Urothelium cell line (cell line): ENCODE data around the gene OR10H5.
"Not testable (repeated sequence)": the region's sequence is repeated elsewhere in the genome, so short reads cannot be mapped to it uniquely, and the experiment has no call there.

Experiments
- DNase-seq: peaks from one replicate; pipeline ENCODE4 v3.0.0; 2011; ENCODE audit warnings: low spot score, mixed read lengths
- FAIRE-seq: peaks from 2 replicates; lab custom pipeline; 2011; peaks lifted over from hg19 to GRCh38; lab: Jason Lieb, UNC

OR10H5 gene

DNA sequence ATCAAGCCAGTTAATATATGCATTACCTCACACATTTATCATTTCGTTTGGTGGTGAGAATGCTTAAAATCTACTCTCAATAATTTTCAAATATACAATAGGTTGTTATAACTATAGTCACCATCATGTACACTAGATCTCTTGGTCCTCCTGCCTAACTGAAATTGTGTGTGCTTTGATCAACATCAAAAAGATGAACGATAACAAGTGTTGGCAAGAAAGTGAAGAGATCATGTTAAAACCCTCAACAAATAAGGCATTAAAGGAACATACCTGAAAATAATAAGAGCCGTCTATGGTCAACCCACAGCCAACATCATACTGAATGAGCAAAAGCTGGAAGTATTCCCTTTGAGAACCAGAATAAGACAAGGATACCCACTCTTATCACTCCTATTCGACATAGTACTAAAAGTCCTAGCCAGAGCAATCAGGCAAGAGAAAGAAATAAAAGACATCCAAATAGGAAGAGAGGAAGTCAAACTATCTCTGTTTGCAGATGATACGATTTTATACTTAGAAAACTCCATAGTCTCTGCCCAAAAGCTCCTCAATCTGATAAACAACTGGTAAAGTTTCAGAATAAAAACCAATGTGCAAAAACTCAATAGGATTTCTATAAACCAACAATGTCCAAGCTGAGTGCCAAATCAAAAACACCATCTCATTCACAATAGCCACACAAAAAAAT is 55.9 kb downstream of the OR10H5 start:
- no peak for DNase-seq
- FAIRE-seq, result no peak

DNA sequence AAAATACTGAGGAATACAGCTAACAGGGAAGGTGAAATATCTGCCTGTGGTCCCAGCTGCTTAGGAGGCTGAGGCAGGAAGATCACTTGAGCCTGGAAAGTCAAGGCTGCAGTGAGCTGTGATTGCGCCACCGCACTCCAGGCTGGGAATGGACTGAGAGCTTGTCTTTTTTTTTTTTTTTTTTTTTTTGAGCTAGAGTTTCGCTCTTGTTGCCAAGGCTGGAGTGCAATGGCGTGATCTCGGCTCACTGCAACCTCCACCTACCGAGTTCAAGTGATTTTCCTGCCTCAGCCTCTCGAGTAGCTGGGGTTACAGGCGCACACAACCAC is 56.4 kb downstream of the OR10H5 start:
- DNase-seq, FAIRE-seq: not testable (repeated sequence)

DNA sequence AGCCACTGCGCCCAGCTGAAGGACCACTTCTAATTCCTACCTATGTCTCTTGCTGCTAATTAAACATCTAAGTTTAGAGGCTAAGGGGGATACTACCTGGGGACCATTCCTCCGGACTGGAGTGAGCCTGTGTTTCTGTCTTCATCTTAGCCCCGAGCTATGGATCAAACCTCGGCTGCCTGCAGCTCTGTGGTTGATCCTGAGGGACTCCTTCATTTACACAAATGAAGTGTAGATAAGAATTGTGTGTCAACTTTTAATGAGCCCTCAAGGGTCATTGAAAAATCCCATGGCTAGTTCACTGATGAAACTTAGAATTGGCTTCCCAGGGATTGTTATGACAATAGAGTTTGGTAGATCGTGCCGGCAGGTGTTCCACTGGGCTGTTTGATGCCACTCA is 59.5 kb downstream of the OR10H5 start:
- DNase-seq (no peak), FAIRE-seq (no peak)

DNA sequence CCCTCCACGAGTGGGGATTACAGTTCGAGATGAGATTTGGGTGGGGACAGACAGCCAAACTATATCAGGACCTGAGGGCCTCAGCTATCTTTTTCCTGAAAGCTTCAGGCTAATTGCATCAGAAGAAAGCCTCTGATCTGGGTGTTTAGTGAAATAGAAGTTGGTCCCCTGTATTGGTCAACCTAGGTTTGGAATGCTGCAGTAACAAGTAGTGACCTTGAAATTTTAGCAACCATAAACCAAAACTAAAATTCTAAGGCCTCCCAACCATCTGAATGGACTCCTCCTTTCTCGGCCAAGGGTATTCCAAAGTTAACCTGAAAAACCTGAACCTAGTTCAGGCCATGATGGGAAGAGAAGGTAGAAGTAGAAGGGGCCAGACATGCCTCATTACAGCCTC is 62.9 kb downstream of the OR10H5 start:
- FAIRE-seq, result no peak
- no peak for DNase-seq
